ENCODE data around the gene AMDHD2. TPM values are rescaled to one million over a fixed set of nuclear protein-coding genes. Genes with fewer than 3 reads are reported as not detected.
"Not testable (repeated sequence)": the region's sequence is repeated elsewhere in the genome, so short reads cannot be mapped to it uniquely, and the experiment has no call there.

Gene AMDHD2
- polyA plus RNA-seq, 4 donors: 20.1 to 40.8 (median 31.6) TPM

DNA sequence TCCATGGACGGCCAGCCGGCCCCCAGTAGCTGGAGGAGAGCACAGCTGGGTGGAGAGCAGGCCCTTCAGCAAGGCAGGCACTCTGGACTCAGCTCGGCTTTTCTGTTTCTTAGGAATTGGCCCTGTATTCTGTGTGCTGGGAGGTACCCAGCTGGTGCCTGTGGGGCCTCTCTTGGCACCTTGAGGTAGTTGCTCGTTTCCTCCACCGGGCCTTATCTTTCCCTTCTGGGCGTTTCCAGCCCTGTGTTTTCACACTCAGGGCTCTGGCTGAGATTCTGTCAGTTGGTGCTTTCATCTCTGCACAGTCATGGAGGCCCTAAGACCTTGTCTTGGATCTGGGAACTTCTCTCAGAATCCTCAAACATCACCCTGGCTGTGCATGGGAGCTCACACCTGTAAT lies 47.3 kb downstream of the AMDHD2 start:
- DNase-seq (ENCODE audit: low read depth in 4 of 4, low spot score in 2 of 4): not testable (repeated sequence)

DNA sequence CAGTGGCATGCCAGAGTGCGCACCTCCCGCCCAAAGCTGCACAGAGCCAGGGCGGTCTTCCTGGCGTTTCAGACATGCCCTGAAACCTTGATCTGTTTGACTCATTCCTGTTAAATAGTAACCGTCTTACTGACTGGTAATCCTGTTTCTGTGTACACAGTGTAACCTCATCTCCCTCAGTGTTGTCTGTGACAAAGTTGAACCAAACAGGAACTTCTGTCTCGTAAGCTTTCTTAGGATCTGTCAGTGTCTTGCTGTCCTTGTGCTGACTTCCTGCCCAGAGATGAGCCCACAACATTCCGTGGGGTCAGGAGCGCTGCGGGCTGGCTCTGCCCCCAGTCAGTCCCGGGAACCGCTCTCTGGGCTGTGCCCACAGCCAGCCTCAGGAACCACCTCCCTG lies 48.4 kb downstream of the AMDHD2 start:
- not testable (repeated sequence) for DNase-seq (ENCODE audit: low read depth in 4 of 4, low spot score in 2 of 4)

DNA sequence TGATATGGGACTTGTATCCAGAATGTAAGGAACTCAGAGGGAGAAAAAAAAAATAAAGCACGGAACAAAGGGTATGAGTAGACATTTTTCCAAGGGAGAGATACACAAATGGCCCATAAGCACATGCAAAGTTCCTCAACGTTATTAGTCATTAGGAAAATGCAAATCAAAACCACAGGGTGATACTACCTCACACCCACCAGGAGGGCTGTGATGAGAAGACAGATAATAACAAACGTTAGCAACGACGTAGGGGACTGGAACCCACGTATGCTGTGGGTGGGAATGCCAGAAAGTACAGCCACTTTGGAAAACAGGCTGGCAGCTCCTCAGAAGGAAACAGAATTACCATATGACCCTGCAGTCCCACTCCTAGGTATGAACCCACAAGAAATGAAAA lies 52.5 kb downstream of the AMDHD2 start:
- not testable (repeated sequence) for DNase-seq (ENCODE audit: low read depth in 4 of 4, low spot score in 2 of 4)

DNA sequence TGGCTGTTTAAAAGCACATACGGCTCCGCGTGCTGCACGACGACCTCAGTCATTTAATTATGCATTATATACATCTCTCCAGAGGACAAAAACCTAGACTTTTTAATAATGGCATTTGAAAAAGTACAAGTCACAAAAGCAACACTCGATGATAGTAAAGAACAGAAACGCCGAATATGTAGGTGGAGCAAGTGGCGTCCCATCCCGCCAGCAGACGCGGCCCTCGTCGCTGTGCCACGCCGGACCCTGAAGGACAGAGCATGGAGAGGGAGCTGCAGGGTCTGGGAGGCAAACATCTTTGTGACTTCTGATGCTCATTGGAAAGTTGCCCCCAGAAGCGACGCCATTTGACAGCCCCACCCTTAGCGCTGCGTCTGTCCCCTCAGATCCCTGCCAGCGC lies 55.7 kb downstream of the AMDHD2 start:
- DNase-seq (ENCODE audit: low read depth in 4 of 4, low spot score in 2 of 4): not testable (repeated sequence)

DNA sequence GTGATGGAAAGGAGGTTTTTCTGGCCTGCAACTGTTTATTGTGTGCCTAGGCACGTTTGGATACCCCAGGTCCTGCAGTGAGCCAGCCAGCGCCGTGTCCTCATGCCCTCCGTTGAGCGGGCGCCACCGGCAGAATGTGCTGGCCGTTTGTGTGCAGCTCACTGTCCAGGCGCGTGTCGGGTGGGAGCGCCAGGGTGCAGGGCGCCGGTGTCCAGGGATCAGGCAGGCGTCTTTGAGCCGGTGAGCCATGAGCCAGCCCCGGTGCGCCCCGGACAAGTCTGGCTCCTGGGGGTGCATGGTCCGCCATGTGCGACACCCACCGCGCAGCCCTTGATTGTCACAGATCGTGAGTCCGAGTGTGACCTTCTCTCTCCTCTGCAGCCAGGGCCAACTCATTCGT lies 56.9 kb downstream of the AMDHD2 start:
- DNase-seq (ENCODE audit: low read depth in 4 of 4, low spot score in 2 of 4): not testable (repeated sequence)

DNA sequence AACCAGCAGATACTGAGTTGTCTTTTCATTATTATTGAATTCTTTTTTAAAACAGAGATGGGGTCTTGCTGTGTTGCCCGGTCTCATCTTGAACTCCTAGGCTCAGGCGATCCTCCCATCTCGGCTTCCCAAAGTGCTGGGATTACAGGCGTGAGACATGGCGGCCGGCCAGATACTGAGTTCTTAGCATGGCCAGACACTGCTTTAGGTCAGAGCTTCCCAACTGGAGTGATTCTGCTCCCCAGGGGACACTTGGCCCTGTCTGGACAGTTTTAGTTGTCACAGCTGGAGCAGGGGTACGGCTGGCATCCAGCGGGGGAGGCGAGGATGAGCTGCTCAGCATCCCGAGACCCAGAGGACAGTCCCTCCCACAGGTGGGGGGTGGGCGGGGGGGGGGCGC lies 58.7 kb downstream of the AMDHD2 start:
- not testable (repeated sequence) for DNase-seq (ENCODE audit: low read depth in 4 of 4, low spot score in 2 of 4)

DNA sequence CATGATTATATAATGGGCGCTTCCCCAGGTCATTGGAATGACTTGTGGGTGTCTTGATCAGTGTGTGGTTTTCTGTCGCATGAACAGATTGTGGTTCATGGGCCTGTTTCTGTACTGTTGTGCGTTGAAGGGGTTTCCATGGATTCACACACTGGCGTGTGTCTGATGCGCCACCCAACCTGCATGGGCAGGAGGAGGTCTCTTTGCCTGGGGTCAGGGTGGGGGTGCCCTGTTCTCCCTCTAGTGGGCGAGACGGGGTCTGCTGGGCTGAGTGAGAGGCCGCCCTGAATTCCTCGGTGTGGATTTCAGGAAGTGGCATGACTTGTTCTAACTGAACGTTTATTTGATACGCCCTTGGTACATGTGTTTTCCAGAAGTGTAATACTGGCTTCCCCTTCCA lies 60.0 kb downstream of the AMDHD2 start:
- DNase-seq (ENCODE audit: low read depth in 4 of 4, low spot score in 2 of 4): not testable (repeated sequence)

DNA sequence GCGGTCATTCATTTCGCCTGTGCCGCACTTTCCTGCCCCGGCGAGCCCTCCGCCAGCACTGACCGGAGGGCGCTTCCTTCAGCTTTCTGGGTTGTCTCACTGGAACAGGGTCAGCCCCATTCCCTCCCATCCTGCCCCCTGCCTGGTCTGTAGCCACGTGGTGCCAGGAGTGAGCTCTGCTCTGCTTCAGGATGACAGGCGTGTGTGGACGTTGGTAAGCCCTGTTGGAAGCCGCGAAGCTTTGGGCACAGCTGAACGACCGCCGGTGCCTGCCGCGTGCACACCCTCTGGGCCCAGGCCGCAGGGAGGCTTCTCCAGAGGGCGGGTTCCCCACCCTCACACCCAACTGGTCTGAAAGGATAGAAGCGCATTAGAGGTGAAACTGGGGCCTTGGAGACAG lies 60.6 kb downstream of the AMDHD2 start:
- DNase-seq (ENCODE audit: low read depth in 4 of 4, low spot score in 2 of 4): not testable (repeated sequence)

Other genes with a start within 250 kb of the AMDHD2 start
- gene ABCA3, start 179.6 kb upstream of the AMDHD2 start, polyA plus RNA-seq (ENCODE audit: insufficient read length in 4 of 4): 1 to 10 TPM; 5.1 to 6.9 (median 6.1) TPM
- gene CCNF, start 90.9 kb upstream of the AMDHD2 start, polyA plus RNA-seq (ENCODE audit: insufficient read length in 4 of 4): 10 to 100 TPM in 3 of 4 donors, 1 to 10 TPM in 1; 8.8 to 14.1 (median 11.2) TPM
- gene TEDC2, start 60.3 kb upstream of the AMDHD2 start, polyA plus RNA-seq (ENCODE audit: insufficient read length in 4 of 4): 10 to 100 TPM in 3 of 4 donors, 1 to 10 TPM in 1; 7.3 to 16.6 (median 12.2) TPM
- gene NTN3, start 49.1 kb upstream of the AMDHD2 start, polyA plus RNA-seq (ENCODE audit: insufficient read length in 4 of 4): 1 to 10 TPM; 1.9 to 5.0 (median 3.8) TPM
- gene TBC1D24, start 45.2 kb upstream of the AMDHD2 start, polyA plus RNA-seq (ENCODE audit: insufficient read length in 4 of 4): 10 to 100 TPM; 14.1 to 24.4 (median 19.6) TPM
- gene ATP6V0C, start 6.4 kb upstream of the AMDHD2 start, polyA plus RNA-seq (ENCODE audit: insufficient read length in 4 of 4): 100 to 1,000 TPM; 156 to 274 (median 248) TPM
- 10 to 100 TPM in 1 of 4 donors, 1 to 10 TPM in 3; 3.0 to 10.9 (median 7.6) TPM for gene CEMP1, start 11.0 kb downstream of the AMDHD2 start, polyA plus RNA-seq (ENCODE audit: insufficient read length in 4 of 4)
- gene PDPK1, start 17.6 kb downstream of the AMDHD2 start, polyA plus RNA-seq (ENCODE audit: insufficient read length in 4 of 4): 10 to 100 TPM; 38.8 to 53.0 (median 49.2) TPM
- gene KCTD5, start 162.2 kb downstream of the AMDHD2 start, polyA plus RNA-seq (ENCODE audit: insufficient read length in 4 of 4): 10 to 100 TPM; 22.0 to 26.5 (median 23.4) TPM
- 1 to 10 TPM in 3 of 4 donors, under 1 TPM in 1; 0.92 to 2.5 (median 2.2) TPM for gene PRSS27, start 199.9 kb downstream of the AMDHD2 start, polyA plus RNA-seq (ENCODE audit: insufficient read length in 4 of 4)
- 100 to 1,000 TPM; 392 to 919 (median 636) TPM for gene SRRM2, start 232.3 kb downstream of the AMDHD2 start, polyA plus RNA-seq (ENCODE audit: insufficient read length in 4 of 4)